NOMO-1 treated with DMSO at 0.1 percent for 48 hours (cell line): ENCODE data around the gene POGZ.
A peak's percentile ranks its signal among the peaks of the same experiment; 100 is the strongest.
"Not testable (repeated sequence)": the region's sequence is repeated elsewhere in the genome, so short reads cannot be mapped to it uniquely, and the experiment has no call there.

Source experiments
- DNase-seq: peaks from one replicate; lab custom pipeline; 2025; ENCODE audit not compliant: unreplicated experiment; lab: John Stamatoyannopoulos, UW

POGZ gene

DNA sequence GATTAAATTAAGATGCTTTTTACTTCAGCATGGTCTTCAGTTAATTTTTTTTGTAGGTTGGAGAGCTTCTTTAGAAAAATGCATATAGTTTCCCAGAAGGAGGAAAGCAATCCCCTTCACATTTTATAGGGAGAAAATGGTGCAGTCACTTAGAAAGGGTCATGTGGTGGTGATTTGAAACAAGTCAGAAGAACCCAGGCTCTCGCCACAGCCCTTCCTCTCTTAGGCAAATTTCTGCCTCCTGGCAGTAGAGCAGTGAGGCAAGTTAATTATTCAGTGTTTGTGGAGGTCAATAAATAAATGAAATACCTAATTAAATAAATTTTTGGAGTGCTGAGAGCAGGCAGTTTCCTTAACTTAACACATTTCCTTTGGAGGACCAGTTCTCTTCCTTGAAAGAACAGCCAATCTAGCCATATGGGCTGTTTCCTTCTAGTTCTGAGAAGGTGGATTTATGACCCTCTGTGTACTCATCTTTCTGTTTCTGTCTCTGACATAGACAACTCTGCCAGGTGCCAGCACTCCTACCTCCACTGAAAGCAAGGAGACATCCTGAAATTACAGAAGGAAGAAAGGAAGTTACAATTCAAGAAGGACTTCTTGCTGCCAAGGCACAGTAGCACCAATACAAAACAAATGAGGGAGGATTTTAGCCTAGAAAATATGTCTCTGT lies 19.0 kb upstream of the POGZ start:
- DNase-seq = no peak

DNA sequence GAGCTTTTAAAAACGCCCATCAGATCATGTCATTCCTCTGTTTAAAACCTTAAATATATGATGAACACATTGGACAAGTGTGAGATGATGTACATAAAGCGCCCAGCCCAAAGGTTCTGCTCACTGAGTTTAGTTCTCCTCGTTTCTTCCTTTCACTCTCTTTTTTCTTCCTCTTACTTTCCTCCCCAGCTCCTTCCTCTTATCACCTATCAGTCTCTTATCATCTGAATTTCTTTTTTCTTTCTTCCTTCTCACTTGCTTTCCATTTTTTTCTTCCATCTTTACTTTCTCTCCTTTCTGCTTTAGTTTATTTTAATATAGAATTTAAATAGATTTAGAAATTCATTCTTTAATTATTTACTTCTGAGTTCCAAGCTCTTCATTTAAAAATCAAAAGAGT lies 17.8 kb upstream of the POGZ start:
- DNase-seq = no peak

DNA sequence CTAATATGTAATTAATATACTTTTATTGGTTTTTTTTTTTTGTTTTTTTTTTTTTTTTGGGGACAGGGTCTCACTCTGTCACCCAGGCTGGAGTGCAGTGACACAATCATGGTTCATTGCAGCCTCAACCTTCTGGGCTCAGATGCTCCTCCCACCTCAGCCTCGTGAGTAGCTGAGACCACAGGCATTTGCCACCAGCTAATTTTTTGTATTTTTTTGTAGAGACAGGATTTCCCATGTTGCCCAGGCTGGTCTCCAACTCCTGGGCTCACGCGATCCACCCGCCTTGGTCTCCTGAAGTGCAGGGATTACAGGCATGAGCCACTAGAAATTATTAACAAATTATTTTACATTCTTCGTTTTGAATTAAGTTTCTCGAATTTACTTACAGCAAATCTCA lies 16.8 kb upstream of the POGZ start:
- DNase-seq = no peak

DNA sequence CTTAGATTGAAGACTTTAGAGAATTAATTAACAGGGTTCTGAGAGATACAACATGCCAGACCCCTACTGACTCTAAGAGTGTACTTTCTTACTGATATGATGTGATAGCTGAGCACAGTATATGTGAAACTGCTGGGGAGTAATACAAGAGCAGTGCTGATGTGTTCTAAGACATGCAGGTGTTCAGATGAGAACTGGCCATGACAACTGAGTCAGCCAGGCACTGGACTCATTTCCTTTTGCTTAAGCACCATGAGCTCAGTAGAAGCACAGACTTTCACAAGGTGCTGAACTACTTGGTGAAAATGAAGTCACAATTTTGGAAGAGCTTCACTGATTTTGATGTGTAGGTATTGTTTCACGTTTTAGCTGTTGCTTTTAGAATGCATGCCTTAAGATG lies 15.9 kb upstream of the POGZ start:
- no peak for DNase-seq

DNA sequence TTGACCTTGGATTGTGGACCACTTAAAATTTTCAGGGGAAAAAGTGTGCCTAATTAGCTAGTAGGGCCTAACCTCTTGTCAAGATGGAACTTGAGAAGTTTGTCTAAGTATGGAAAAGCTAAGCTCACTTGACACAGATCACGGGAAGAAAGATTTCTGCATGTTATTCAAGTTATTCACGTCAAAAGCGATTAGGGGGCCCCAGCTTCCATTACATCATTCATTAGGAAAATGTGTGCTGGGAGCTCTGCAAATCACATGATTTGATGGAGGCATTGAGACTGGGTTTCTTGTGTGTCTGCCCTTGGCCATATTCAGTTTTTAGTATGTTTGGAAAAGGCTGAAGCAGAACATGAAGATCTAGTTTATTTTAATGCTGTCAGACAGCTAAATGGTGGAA lies 15.5 kb upstream of the POGZ start:
- DNase-seq = no peak

DNA sequence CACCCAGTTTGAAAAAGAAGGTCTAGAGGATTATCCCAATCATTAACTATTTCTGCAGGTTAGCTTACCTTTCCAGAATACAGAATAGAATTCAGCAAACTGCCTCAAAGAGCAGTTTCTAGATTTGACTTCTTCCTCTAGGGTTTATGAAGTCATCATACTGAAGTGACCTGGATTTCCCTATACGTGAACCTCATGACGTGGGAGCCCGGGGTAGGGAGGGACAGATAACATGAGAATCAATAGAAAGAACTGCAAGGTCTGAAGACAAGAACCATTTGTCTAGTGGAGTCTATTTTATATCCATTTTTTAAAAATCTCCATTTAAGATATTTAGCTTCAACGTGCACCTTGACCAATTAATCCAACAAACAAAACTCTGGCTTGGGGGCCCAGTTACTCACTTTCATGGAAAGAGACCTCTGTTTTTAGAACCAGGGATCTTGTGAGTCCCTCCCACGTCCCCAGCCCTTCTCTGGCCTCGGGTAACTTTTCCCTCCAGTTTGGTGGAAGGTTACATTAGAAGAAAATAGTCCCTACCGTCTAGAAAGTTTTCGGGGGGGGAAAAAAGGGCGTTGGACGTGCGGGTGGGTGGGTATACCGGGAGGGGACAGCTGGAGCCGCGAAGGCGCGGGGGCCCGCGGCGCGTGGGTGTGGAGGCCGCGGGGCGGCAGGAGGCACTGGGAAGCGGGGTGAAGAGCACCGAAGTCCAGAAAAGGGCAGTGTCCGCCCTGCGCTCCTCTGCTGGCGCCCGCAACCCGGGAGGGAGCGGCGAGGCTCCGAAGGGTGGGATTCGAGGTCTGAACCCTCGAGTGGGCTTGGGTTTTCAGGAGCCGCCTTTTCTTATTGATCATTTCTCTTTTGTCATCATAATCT lies 13.8 kb upstream of the POGZ start:
- peak; percentile 36 for DNase-seq

DNA sequence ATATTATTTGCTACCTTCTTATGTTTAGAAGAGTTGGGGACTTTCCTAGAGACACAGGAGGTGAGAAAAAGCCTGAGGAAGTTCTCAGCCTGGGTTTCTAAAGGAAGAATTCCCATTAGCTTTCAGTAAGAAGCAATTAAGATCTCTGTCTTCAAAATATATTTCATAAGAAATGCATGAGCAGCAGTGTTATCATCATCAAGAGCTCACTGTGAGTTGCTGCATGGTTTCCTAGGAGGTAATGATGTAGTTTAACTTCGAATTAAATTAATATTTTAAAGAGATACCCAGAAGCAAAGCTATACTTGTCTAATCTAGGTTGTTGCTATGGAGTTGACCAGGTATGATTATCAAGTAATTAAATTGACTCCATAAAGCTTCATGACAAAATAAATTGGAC lies 5.7 kb upstream of the POGZ start:
- no peak for DNase-seq

DNA sequence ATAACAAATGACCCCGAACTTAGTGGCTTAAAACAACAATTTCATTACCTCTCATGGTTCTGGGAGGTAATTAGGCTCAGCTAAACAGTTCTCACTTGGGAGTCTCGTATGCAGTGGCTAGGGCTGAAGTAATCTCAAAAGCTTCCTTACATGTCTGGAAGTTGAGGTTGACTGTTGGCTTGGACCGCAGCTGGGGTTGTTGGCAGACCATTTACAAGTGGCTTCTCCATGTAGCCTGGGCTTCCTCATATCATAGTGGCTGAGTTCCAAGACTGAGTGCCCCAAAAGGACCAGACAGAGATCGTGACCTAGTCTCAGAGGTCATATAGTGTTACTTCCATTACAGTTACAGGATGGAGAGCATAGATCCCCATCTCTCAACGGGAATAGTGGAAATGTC lies 2.4 kb upstream of the POGZ start:
- no peak for DNase-seq

DNA sequence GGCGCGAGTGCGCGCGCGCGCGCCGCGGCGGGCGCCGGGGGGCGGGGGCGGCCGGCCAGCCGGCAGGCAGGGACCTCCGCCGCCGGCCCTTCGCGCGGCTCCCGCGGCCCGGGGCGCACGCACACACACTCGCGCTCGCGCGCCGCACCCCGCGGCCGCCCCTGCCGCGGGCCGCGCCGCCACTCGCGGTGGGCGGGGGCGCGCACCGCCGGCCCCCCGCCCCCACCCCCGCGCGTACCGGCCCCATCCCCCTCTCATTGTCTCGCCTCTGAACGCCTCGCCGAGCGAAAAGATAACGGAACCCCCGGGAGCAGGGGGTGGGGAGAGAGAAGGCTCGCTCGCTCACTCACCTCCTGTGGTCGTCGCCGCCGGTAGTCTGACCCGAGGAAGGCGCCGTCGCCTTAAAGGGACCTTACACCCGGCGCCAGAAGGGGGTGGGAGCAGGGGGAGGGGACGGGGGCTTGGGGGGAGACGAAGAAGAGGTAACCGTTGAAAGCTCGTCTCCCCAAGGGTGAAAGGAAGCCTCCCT lies 428 bp downstream of the POGZ start:
- peak; percentile 39 for DNase-seq

DNA sequence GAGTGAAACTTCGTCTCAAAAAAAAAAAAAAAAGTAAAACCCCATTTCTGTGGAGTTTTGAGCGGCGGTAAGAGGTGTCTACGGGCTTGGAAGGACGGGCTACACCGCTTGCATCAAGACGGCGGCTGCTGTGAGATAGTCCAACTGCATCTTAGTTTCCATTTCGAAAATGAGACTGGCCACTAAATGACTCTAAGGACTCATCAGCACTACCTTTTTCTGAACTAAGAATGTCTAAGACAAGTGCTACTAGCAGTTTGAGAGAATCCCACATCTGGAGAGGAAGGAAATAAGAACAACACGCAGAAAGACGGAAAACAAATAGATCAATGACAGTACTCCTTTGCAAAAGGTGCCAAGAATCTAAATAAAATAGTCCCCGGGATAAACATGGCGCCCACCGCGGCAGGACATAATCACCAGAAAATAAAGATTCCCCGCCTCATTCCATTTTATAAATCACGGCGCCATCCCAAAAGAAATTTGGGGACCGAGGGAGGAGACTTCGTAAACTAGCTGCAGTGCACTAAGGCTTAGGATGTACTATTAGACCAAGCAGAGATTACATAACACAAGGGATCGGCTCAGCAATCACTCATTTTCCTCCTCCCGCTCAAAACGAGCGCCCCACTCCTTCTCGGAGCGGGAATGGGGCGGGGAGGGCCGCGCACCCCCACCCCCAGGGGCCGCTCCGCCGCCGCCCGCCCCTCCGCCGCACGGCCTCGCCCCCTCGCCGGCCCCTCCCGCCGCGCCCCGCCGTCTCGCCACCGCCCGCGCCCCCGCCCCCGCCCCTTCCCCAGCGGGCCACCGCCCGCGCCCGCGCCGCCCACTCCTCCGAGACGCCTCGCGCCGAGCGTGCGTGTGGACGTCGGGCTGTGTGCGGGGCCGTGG lies 1.1 kb downstream of the POGZ start:
- DNase-seq = peak; percentile 51

DNA sequence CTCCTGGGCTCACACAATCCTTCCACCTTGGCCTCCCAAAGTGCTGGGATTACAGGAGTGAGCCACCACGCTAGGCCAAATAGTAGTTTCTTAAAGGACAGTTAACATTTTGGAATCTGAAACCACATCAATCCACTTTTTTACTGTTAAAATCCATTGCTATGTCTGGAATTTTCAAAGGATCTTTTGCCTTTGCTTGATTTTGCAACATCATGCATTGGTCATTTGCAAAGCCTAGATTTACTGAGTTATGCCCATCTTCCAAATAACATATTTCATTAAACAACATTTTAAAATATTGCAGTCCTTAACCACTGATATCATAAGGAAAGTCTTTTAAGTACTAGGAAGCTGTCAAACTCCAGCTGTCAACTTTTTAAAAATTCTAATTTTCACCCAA lies 3.3 kb downstream of the POGZ start:
- DNase-seq = no peak

DNA sequence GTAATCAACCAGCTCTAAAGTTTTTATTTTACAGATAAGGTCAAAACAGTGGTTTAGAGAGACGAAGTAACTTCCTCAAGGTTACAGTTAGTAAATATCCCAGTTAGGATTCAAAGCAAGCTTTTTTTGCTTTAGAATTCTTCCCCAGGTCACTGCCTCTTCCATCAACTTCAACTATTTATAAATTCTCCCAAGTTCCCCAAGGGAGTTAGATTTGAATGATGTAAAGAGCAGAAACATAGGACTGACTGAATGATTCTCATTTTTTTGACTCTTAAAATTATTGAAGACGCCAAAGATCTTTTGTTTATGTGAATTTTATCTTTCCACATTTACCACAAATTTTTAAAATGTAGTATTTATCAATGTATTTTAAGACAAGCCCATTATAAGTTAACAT lies 4.1 kb downstream of the POGZ start:
- DNase-seq = no peak

DNA sequence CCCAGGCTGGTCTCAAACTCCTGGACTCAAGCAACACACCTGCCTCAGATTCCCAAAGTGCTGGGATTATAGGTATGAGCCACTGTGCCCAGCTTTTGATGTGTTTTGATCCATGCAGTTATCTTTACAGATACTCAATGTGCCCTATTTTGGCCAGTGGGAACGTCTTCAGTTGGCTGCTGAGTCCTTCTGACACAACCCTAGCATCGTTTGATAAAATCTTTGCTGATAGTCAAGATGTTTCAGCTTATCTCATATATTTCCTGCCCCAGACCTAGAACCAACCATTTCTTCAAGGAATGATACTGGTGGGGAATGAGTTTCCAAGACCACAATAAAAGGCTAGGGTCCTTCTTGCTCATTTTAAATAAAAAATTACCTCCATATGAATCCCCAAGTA lies 11.6 kb downstream of the POGZ start:
- no peak for DNase-seq

DNA sequence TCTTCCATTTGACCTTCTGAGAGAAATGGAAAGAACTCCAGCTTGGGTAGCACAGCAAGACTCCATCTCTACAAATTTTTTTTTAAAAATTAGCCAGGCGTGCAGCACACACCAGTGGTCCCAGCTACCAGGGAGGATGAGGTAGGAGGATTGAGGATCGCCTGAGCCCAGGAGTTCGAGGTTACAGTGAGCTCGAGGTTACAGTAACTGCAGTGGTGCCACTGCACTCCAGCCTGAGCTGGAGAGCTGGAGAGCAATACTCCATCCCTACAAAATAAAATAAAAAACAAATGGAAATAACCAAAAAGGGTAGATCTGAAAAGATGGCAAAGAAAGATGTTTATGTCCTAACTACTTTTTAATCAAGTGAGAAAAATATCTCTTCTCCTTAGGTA lies 14.5 kb downstream of the POGZ start:
- no peak for DNase-seq

DNA sequence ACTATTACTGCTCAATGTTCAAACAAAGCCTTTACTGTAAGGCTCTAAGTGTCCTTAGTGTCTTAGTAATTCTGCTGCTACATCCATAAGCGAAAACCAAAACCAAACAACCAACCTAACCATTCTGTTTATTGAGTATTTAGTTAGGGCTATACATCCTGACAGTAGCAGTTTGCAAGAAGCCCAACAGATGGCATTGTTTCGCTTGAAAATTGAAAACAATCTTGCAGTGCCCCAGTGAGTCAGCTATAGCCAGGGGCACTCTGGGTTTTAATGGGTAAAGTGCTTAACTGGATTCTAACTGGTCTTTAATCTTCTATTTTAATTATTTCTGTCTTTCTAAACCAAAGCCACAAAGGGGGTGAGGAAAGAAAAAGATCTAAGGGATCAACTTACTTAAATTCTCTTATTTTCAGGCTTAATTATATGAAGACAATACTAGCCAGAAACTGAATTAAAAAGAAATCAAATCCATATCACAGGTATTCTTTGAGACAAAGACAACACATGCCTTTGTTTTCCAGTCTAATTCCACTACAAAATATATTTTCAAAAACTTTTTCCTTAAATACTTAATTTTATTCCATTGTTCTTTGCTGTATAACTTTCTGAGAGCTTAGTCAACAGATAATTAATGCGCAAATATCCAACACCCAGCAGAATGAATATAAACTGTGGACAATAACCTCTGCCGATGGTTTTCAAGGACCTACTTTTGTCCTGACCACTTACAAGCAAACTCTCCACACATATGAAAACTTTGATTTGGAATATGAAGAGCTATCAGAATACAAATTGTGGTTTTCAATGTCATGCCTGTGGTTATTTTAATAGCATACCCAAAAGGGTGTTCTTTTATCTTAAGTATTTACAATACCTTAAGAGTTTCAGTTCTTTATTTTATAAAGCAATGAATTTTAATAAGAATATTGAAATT lies 15.2 kb downstream of the POGZ start:
- peak; percentile 70 for DNase-seq

DNA sequence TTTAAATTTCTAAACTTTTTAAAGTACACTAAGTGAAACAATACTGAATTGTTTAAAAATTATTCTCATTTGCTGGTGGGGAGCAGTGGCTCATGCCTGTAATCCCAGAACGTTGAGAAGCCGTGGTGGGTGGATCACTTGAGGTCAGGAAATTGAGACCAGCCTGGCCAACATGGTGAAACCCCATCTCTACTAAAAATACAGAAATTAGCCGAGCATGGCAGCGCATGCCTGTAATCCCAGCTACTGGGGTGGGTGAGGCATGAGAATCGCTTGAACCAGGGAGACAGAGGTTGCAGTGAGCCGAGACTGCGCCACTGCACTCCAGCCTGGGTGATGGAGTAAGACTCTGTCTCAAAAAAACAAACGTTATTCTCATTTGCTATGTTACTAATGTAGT lies 21.9 kb downstream of the POGZ start:
- not testable (repeated sequence) for DNase-seq

DNA sequence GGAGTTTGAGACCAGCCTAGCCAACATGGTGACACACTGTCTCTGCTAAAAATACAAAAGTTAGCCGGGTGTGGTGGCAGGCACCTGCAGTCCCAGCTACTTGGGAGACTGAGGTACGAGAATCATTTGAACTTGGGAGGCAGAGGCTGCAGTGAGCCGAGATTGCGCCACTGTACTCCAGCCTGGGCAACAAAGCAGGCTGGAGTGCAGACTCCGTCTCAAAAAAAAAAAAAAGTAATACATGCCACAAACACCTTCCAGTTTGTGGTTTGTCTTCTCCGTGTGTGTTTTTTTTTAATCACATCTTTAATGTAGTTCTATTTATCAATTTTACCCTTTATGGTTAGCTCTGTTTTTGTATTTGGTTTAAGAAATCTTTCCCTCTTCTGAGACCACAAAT lies 22.3 kb downstream of the POGZ start:
- no peak for DNase-seq

DNA sequence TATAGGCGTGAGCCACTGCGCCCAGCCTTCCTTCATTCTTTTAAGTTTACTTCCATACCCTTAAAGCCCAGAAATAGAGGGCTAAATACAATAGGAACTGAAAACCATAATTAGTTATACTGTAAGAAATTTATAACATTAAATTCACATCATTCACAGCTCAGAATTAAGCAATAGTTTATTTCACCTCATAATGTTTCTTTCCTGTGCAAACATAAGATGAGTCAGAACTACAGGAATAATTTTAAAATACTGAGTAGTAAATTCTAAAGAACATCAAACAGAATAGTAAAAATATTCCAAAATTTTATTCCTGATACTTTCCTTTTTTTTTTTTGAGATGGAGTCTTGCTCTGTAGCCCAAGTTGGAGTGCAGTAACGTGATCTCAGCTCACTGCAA lies 24.1 kb downstream of the POGZ start:
- no peak for DNase-seq

DNA sequence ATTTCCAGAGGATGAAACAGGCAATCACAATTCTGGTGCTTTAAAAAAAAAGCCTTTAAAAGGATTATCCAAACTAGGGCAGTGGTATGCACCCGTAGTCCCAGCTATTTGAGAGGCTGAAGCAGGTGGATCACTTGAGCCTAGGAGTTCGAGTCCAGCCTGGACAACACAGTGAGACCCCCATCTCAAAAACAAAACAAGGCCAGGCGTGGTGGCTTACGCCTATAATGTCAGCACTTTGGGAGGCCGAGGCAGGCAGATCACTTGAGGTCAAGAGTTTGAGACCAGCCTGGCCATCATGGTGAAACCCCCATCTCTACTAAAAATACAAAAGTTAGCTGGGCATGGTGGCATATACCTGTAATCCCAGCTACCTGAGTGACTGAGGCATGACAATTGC lies 25.5 kb downstream of the POGZ start:
- not testable (repeated sequence) for DNase-seq

DNA sequence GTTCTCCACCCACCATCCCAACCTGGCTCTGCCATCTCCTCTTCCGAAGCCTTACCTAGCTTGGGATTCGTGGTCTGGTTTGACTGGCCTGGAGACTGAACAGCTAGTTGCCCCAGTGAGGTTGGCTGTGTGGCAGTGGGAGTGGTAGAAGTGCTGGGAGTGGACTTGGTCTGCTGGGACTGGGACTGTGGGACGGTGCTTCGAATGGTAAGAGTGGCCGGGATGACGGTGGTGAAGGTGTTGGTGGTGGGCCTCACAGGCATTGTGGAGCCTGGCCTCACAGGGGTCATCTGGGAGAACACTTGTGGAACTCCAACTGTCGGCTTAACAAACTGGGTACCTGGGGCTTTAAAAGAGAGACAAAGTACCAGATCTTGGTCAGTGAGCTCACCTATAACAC lies 31.2 kb downstream of the POGZ start:
- no peak for DNase-seq
